A673 (cell line): ENCODE data around the gene SYNRG. TPM values are rescaled to one million over a fixed set of nuclear protein-coding genes. Genes with fewer than 3 reads are reported as not detected.
"Not testable (repeated sequence)": the region's sequence is repeated elsewhere in the genome, so short reads cannot be mapped to it uniquely, and the experiment has no call there.

Experiments
- BruUV-seq: library from RNA; stranded (reverse); fragments of 400-500 nt; replicated peaks from 2 replicates; lab custom pipeline; 2021; lab: Mats Ljungman, UMichigan
- CTCF ChIA-PET: fragments of 300-600 bp; sonication (Branson Sonifier 250); formaldehyde crosslinking; loops from one replicate; lab custom pipeline; 2022; ENCODE audit warnings: antibody characterized with exemption; lab: Charles Lee
- POLR2A ChIA-PET: fragments of 300-600 bp; sonication (Branson Sonifier 250); formaldehyde crosslinking; loops from one replicate; lab custom pipeline; 2022; ENCODE audit warnings: antibody characterized with exemption; ENCODE audit not compliant: low non-redundant PET; lab: Charles Lee
- DNase-seq: peaks from one replicate; pipeline ENCODE4 v3.0.0-alpha.2; 2015; ENCODE audit warnings: low spot score
- H3K27ac ChIP-seq: fragments of 200-600 bp; sonication (generic); 2 replicates; pipeline ENCODE4 v1.5.1; 2016; ENCODE audit warnings: mixed run types, low read depth, mild to moderate bottlenecking, mixed read lengths, antibody characterized with exemption, low read length; ENCODE audit not compliant: poor library complexity, severe bottlenecking
- H3K27me3 ChIP-seq: fragments of 200-600 bp; sonication (generic); replicated peaks from 2 replicates; pipeline ENCODE4 v1.6.1; 2017; ENCODE audit warnings: mixed run types, low read depth, mild to moderate bottlenecking, mixed read lengths, antibody characterized with exemption, low read length; ENCODE audit not compliant: insufficient read depth, poor library complexity
- H3K36me3 ChIP-seq: fragments of 200-600 bp; sonication (generic); 2 replicates; pipeline ENCODE4 v1.6.1; 2016; ENCODE audit warnings: mixed run types, mild to moderate bottlenecking, mixed read lengths, antibody characterized with exemption, low read length; ENCODE audit not compliant: insufficient read depth, poor library complexity, severe bottlenecking
- H3K4me1 ChIP-seq: fragments of 200-600 bp; sonication (generic); 2 replicates; pipeline ENCODE4 v1.6.1; 2017; ENCODE audit warnings: mixed run types, mild to moderate bottlenecking, mixed read lengths, antibody characterized with exemption, low read length; ENCODE audit not compliant: insufficient read depth, poor library complexity, severe bottlenecking
- H3K4me3 ChIP-seq: fragments of 200-600 bp; sonication (generic); 2 replicates; pipeline ENCODE4 v1.5.1; 2016; ENCODE audit warnings: low read depth, mixed run types, mild to moderate bottlenecking, mixed read lengths, low read length; ENCODE audit not compliant: poor library complexity, severe bottlenecking
- H3K9me3 ChIP-seq: fragments of 200-600 bp; sonication (generic); 2 replicates; pipeline ENCODE4 v1.6.1; 2016; ENCODE audit warnings: mixed run types, low read depth, mild to moderate bottlenecking, mixed read lengths, antibody characterized with exemption, low read length; ENCODE audit not compliant: poor library complexity, severe bottlenecking
- CTCF ChIP-seq: fragments of 300-800, 200-600 bp; sonication (generic); conservative IDR thresholded peaks from 2 replicates; pipeline ENCODE4 v1.5.1; 2017; ENCODE audit warnings: low read depth, mild to moderate bottlenecking, antibody characterized with exemption, low read length, moderate library complexity, mixed read lengths
- EZH2 ChIP-seq: fragments of 200-600 bp; sonication (generic); IDR thresholded peaks from 2 replicates; pipeline ENCODE4 v1.6.1; 2017; ENCODE audit warnings: borderline replicate concordance, low read depth, mild to moderate bottlenecking, mixed read lengths, antibody characterized with exemption, low read length; ENCODE audit not compliant: poor library complexity, severe bottlenecking
- intact Hi-C: fragments of 100-400 bp; cut with micrococcal nuclease; formaldehyde crosslinking; loops from one replicate; pipeline ENCODE4 v1.10.0; 2022; ENCODE audit not compliant: unreplicated experiment
- total RNA-seq: library from RNA; stranded (reverse); gene quantifications from 2 replicates; pipeline ENCODE4 v1.2.3, GENCODE V29; 2021

The SYNRG gene
- total RNA-seq, 1 experiment from 2014 or later, result 22.5 TPM

GRCh38 chr17:37614823-37615222 is 5.6 kb upstream of the SYNRG start:
- H3K4me3 ChIP-seq, result no peak overlapping the region
- intact Hi-C loops, result no loop called here
- BruUV-seq, result no TSS peak
- no peaks in the 10 kb centered on the region for H3K4me1 ChIP-seq
- H3K9me3 ChIP-seq, result no peaks in the 10 kb centered on the region
- POLR2A ChIA-PET, result no interaction called here
- no peak overlapping the region for H3K27ac ChIP-seq
- H3K36me3 ChIP-seq, result peaks cover 9% of the 10 kb centered on the region
- no peak for DNase-seq
- H3K27me3 ChIP-seq, result no peaks in the 10 kb centered on the region
- CTCF ChIA-PET, result no interaction called here
- TF ChIP-seq CTCF, result no peak
- TF ChIP-seq EZH2, result no peak

GRCh38 chr17:37614391-37614790 is 5.2 kb upstream of the SYNRG start:
- no peak for TF ChIP-seq CTCF
- no peak for TF ChIP-seq EZH2
- no peak overlapping the region for H3K27ac ChIP-seq
- ChIA-PET POLR2A (no interaction called here), CTCF (no interaction called here)
- no peaks in the 10 kb centered on the region for H3K4me1 ChIP-seq
- no peak overlapping the region for H3K4me3 ChIP-seq
- peaks cover 9% of the 10 kb centered on the region for H3K36me3 ChIP-seq
- BruUV-seq, result no TSS peak
- no peaks in the 10 kb centered on the region for H3K9me3 ChIP-seq
- intact Hi-C loops, result no loop called here
- no peak for DNase-seq
- no peaks in the 10 kb centered on the region for H3K27me3 ChIP-seq

- TF ChIP-seq CTCF (no peak), EZH2 (no peak)
- intact Hi-C loops, result no loop called here
- no peaks in the 10 kb centered on the region for H3K27me3 ChIP-seq
- ChIA-PET POLR2A (no interaction called here), CTCF (no interaction called here)
- H3K4me1 ChIP-seq, result no peaks in the 10 kb centered on the region
- DNase-seq, result no peak
- H3K36me3 ChIP-seq, result peaks cover 3% of the 10 kb centered on the region
- no peak overlapping the region for H3K27ac ChIP-seq
- no peaks in the 10 kb centered on the region for H3K9me3 ChIP-seq
- H3K4me3 ChIP-seq, result no peak overlapping the region
- BruUV-seq, result no TSS peak
Measured at GRCh38 chr17:37610971-37611370, 1.8 kb upstream of the SYNRG start.

- BruUV-seq, DNase-seq, H3K36me3 ChIP-seq, H3K9me3 ChIP-seq, POLR2A ChIA-PET, H3K27me3 ChIP-seq, H3K4me1 ChIP-seq, intact Hi-C loops, CTCF ChIA-PET: not testable (repeated sequence)
- Histone ChIP-seq H3K27ac (peak overlapping the region; percentile 90), H3K4me3 (peak overlapping the region; percentile 85)
Measured at GRCh38 chr17:37610041-37610420, 813 bp upstream of the SYNRG start.
